RWPE2 (cell line): ENCODE results near the gene ABCG4.

Source experiments
- ATAC-seq: fragments of 200-7000 bp; cut with Tn5 transposase; 3 replicates; pipeline ENCODE4 v1.9.1; 2021; ENCODE audit warnings: low read depth
- DNase-seq: peaks from one replicate; pipeline ENCODE4 v3.0.0-alpha.2; 2020; ENCODE audit warnings: low spot score
- H3K27ac ChIP-seq: fragments of 450-650 bp; 2 replicates; pipeline ENCODE4 v1.5.1; 2017; ENCODE audit warnings: mild to moderate bottlenecking; ENCODE audit not compliant: poor library complexity, severe bottlenecking
- H3K27me3 ChIP-seq: fragments of 250-450 bp; sonication (Bioruptor Pico); 2 replicates; pipeline ENCODE4 v1.5.1; 2021; ENCODE audit warnings: mild to moderate bottlenecking, moderate library complexity; ENCODE audit not compliant: insufficient read depth, poor library complexity, severe bottlenecking
- H3K36me3 ChIP-seq: fragments of 250-450 bp; sonication (Bioruptor Pico); 2 replicates; pipeline ENCODE4 v1.5.1; 2020; ENCODE audit warnings: low read depth, mild to moderate bottlenecking, moderate library complexity
- H3K4me1 ChIP-seq: fragments of 250-450 bp; sonication (Bioruptor Pico); 2 replicates; pipeline ENCODE4 v1.5.1; 2021; ENCODE audit warnings: mild to moderate bottlenecking, moderate library complexity; ENCODE audit not compliant: insufficient read depth, poor library complexity, severe bottlenecking
- H3K4me3 ChIP-seq: fragments of 250-450 bp; sonication (Bioruptor Pico); 2 replicates; pipeline ENCODE4 v1.5.1; 2021; ENCODE audit warnings: mild to moderate bottlenecking, moderate library complexity; ENCODE audit not compliant: severe bottlenecking
- H3K9me3 ChIP-seq: fragments of 250-450 bp; sonication (Bioruptor Pico); 2 replicates; pipeline ENCODE4 v1.5.1; 2021; ENCODE audit warnings: mild to moderate bottlenecking, moderate library complexity; ENCODE audit not compliant: severe bottlenecking
- TF ChIP-seq, protein P1 (sequence below): fragments of 450-650 bp; IDR thresholded peaks from one replicate; pipeline ENCODE4 v1.5.1; 2017; ENCODE audit warnings: mild to moderate bottlenecking, moderate library complexity; ENCODE audit not compliant: poor library complexity, severe bottlenecking

Gene ABCG4

DNA sequence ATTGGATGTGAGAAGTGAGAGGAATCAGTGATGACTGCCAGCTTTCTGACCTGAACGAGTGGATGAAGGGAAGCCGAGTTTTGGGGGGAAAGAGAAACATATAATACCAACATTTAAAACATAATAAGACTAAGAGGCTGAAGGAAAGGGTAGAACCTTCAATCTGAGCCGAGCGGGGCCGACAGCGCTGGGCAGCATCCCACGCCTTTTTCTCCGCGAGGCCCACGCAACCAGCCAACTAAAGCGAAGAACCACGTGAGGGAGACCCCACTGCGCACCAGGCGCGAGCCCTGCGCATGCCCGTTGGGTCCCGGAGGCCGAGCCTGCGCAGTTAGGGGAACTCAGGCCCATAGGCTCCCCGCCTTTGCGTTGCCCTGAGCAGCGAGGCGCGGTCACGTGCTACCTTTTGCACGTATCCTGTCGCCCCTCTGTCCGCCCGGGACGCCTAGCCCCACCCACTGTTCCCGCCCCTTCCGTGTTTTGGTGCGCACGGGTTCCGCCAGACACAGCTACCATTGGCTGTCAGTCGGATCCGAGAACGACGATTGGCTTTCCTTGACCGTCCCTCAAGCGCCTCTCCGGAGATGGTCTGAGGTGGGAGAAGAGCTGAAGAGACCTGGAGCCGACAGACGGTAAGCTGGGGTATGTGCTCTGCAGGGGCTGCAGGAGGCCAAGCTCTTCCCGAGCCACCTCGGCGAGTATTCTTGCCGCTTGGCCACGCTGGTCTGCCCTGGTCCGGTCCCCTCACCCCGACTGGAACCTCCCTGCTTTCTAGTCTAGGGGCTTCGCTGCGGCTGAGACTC, 27.6 kb upstream of the ABCG4 start, which contains the start of gene HINFP:
Gene HINFP (plus strand): TSS at position 573 of the 803 bp plus-strand sequence. CDS start 5,365 bp downstream, outside the sequence.
- no peaks in the 10 kb centered on the region for H3K27me3 ChIP-seq
- H3K36me3 ChIP-seq: peaks cover 14% of the 10 kb centered on the region
- peak within 1 kb of the TSS; percentile 7 for H3K27ac ChIP-seq
- H3K9me3 ChIP-seq: no peaks in the 10 kb centered on the region
- H3K4me1 ChIP-seq: no peaks in the 10 kb centered on the region
- DNase-seq (peak; percentile 99), ATAC-seq (peak; percentile 98)
- peak within 1 kb of the TSS; percentile 91 for H3K4me3 ChIP-seq
- TF ChIP-seq, protein P1, sequence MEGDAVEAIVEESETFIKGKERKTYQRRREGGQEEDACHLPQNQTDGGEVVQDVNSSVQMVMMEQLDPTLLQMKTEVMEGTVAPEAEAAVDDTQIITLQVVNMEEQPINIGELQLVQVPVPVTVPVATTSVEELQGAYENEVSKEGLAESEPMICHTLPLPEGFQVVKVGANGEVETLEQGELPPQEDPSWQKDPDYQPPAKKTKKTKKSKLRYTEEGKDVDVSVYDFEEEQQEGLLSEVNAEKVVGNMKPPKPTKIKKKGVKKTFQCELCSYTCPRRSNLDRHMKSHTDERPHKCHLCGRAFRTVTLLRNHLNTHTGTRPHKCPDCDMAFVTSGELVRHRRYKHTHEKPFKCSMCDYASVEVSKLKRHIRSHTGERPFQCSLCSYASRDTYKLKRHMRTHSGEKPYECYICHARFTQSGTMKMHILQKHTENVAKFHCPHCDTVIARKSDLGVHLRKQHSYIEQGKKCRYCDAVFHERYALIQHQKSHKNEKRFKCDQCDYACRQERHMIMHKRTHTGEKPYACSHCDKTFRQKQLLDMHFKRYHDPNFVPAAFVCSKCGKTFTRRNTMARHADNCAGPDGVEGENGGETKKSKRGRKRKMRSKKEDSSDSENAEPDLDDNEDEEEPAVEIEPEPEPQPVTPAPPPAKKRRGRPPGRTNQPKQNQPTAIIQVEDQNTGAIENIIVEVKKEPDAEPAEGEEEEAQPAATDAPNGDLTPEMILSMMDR: no peak

DNA sequence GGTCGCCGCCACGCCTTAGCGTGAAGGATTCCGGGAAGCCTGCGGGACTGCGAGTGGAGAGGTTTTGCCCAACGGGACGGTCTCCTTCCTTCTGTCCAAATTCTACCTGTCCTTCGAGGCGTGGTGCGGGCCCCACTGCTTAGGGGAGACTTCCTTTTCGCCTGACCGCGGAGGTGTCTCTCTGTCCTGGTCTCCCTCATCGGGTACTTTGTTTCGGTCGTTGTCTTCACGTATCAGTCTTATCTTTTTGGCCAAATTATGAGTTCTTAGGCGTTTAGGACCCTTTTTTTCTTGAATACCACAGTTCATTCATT, 27.1 kb upstream of the ABCG4 start:
- H3K27ac ChIP-seq: peak overlapping the region; percentile 7
- H3K9me3 ChIP-seq: no peaks in the 10 kb centered on the region
- no peaks in the 10 kb centered on the region for H3K27me3 ChIP-seq
- TF ChIP-seq, protein P1: no peak
- no peak; the same call in 2 of the 3 replicates for ATAC-seq
- H3K36me3 ChIP-seq: peaks cover 14% of the 10 kb centered on the region
- H3K4me1 ChIP-seq: no peaks in the 10 kb centered on the region
- DNase-seq: no peak
- H3K4me3 ChIP-seq: peak overlapping the region; percentile 91

DNA sequence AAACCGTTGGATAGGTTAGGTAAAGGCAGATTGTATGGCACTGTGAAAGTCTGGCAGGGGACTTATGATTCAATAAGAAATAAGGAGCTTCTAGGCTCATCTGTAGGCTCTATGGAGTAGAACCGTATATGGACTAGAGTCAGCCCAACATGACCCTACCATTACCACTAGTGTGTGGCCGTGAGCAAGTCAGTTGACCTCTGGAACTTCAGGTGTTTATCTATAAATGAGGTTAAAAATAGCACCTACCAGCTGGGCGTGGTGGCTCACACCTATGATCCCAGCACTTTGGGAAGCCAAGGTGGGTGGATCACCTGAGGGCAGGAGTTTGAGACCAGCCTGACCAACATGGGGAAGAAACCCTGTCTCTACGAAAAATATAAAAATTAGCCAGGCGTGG, 23.0 kb upstream of the ABCG4 start:
- H3K27me3 ChIP-seq: no peaks in the 10 kb centered on the region
- H3K4me3 ChIP-seq: no peak overlapping the region
- H3K9me3 ChIP-seq: no peaks in the 10 kb centered on the region
- H3K4me1 ChIP-seq: no peaks in the 10 kb centered on the region
- TF ChIP-seq, protein P1: no peak
- H3K36me3 ChIP-seq: peaks cover 39% of the 10 kb centered on the region
- DNase-seq (no peak), ATAC-seq (no peak)
- H3K27ac ChIP-seq: no peak overlapping the region

DNA sequence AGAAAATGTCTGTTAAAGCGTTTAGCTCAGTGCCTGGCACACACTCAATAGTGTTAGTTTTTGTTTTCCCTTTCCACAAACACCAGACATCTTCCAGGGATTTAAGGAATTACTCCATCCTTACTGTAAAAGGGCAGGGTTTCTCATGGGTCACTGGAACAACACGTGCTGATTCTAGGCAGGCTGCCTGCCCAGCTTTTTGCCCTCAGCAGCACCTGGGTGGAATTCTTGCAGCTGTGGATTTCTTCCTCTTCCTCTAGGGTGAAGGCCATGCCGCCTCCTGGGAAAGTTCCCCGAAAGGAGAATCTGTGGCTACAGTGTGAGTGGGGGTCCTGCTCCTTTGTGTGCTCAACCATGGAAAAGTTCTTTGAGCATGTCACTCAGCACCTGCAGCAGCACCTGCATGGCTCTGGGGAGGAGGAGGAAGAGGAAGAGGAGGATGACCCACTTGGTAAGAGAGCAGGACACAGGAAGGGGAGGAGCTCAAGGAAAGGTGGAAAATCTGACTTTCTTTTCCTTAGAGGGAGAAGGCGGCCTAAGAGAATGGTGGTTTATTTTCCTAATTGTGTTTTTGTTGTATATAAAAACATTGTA, 22.1 kb upstream of the ABCG4 start:
- H3K9me3 ChIP-seq: no peaks in the 10 kb centered on the region
- no peaks in the 10 kb centered on the region for H3K27me3 ChIP-seq
- H3K4me3 ChIP-seq: no peak overlapping the region
- no peaks in the 10 kb centered on the region for H3K4me1 ChIP-seq
- H3K27ac ChIP-seq: no peak overlapping the region
- H3K36me3 ChIP-seq: peaks cover 44% of the 10 kb centered on the region
- no peak for DNase-seq
- TF ChIP-seq, protein P1: no peak
- ATAC-seq: no peak

DNA sequence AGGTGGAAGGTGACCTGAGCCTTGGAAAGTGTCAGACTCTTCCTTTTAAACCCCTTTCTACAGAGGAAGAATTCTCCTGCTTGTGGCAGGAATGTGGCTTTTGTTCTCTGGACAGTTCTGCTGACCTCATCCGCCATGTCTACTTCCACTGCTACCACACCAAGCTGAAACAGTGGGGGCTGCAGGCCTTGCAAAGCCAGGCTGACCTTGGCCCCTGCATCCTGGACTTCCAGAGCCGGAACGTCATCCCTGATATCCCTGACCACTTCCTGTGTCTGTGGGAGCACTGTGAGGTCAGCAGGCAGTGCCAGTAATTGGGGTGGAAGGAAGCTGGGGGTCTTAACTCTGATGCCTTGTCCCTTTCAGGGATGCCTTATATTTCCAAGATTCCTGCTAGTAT, 18.2 kb upstream of the ABCG4 start:
- ATAC-seq (no peak), DNase-seq (no peak)
- H3K27me3 ChIP-seq: no peaks in the 10 kb centered on the region
- no peak overlapping the region for H3K27ac ChIP-seq
- no peak overlapping the region for H3K4me3 ChIP-seq
- TF ChIP-seq, protein P1: no peak
- no peaks in the 10 kb centered on the region for H3K9me3 ChIP-seq
- no peaks in the 10 kb centered on the region for H3K4me1 ChIP-seq
- H3K36me3 ChIP-seq: peaks cover 56% of the 10 kb centered on the region
